Panc1 (cell line): ENCODE data around the gene ABCC1. TPM values are rescaled to one million over a fixed set of nuclear protein-coding genes. Genes with fewer than 3 reads are reported as not detected.

Source experiments
- ATAC-seq: fragments of 200-7000 bp; cut with Tn5 transposase; 2 replicates; pipeline ENCODE4 v1.9.1; 2020; ENCODE audit warnings: mild to moderate bottlenecking, moderate library complexity
- BruUV-seq: library from RNA; stranded (reverse); fragments of 400-500 nt; replicated peaks from 2 replicates; lab custom pipeline; 2021; lab: Mats Ljungman, UMichigan
- CTCF ChIA-PET: fragments of 300-600 bp; sonication (Branson Sonifier 250); formaldehyde crosslinking; loops from one replicate; lab custom pipeline; 2022; ENCODE audit warnings: antibody characterized with exemption; lab: Charles Lee
- POLR2A ChIA-PET: fragments of 300-600 bp; sonication (Branson Sonifier 250); formaldehyde crosslinking; loops from one replicate; lab custom pipeline; 2022; ENCODE audit warnings: antibody characterized with exemption; lab: Charles Lee
- DNase-seq: peaks from one replicate; pipeline ENCODE4 v3.0.0-alpha.2; 2010; ENCODE audit warnings: low read depth, low spot score
- H3K27ac ChIP-seq: 2 replicates; pipeline ENCODE4 v1.5.1; 2011; ENCODE audit warnings: mild to moderate bottlenecking, low read length, inconsistent platforms
- H3K27me3 ChIP-seq: fragments of 200-500 bp; sonication (Bioruptor generic); 2 replicates; pipeline ENCODE4 v1.6.0; 2014; ENCODE audit warnings: low read length, inconsistent platforms; ENCODE audit not compliant: control insufficient read depth, insufficient read depth
- H3K36me3 ChIP-seq: fragments of 200-500 bp; sonication (Bioruptor generic); 2 replicates; pipeline ENCODE4 v1.5.1; 2014; ENCODE audit warnings: inconsistent platforms, mild to moderate bottlenecking, low read length, moderate library complexity; ENCODE audit not compliant: control insufficient read depth, insufficient read depth
- H3K4me1 ChIP-seq: 2 replicates; pipeline ENCODE4 v1.5.1; 2011; ENCODE audit warnings: inconsistent platforms, mild to moderate bottlenecking, low read length, moderate library complexity; ENCODE audit not compliant: control insufficient read depth, insufficient read depth
- H3K4me3 ChIP-seq, 2 experiments: 2 replicates each; pipeline ENCODE4 v1.5.1; 2011 to 2012; ENCODE audit warnings: low read depth in 2 of 2, low read length in 2 of 2, mild to moderate bottlenecking in 2 of 2, inconsistent platforms in 1 of 2, moderate library complexity in 1 of 2
- H3K9me3 ChIP-seq: fragments of 200-500 bp; sonication (Bioruptor generic); 2 replicates; pipeline ENCODE4 v1.5.1; 2014; ENCODE audit warnings: low read depth, mild to moderate bottlenecking, inconsistent platforms, low read length, moderate library complexity; ENCODE audit not compliant: control insufficient read depth, insufficient read depth
- POLR2AphosphoS5 ChIP-seq: IDR thresholded peaks from 2 replicates; pipeline ENCODE4 v1.6.1; 2012; ENCODE audit warnings: mild to moderate bottlenecking, low read depth, low read length, moderate library complexity
- SIN3A ChIP-seq: IDR thresholded peaks from 2 replicates; pipeline ENCODE4 v1.6.1; 2012; ENCODE audit warnings: low read depth, mild to moderate bottlenecking, low read length, moderate library complexity, borderline replicate concordance; ENCODE audit not compliant: insufficient read depth
- TCF7L2 ChIP-seq: IDR thresholded peaks from 2 replicates; pipeline ENCODE4 v1.6.1; 2011; ENCODE audit warnings: mild to moderate bottlenecking, low read depth, low read length, inconsistent platforms
- in situ Hi-C: cut with HindIII; loops from 2 replicates; pipeline ENCODE4 v1.10.0; 2016; ENCODE audit warnings: low sequenced_read_pairs, low pct_unique_long_range_greater_than_20kb
- intact Hi-C: fragments of 100-400 bp; cut with micrococcal nuclease; formaldehyde crosslinking; loops from one replicate; pipeline ENCODE4 v1.10.0; 2022; ENCODE audit not compliant: unreplicated experiment
- total RNA-seq: library from RNA; stranded (reverse); gene quantifications from one replicate; pipeline ENCODE4 v1.2.1, GENCODE V29; 2021; ENCODE audit not compliant: unreplicated experiment
- TF ChIP-seq, protein P1 (sequence below): fragments of 450-650 bp; IDR thresholded peaks from 2 replicates; pipeline ENCODE4 v1.5.1; 2017; ENCODE audit warnings: mild to moderate bottlenecking
- TF ChIP-seq, protein P2 (sequence below), 2 experiments: IDR thresholded peaks; 2 replicates each; pipeline ENCODE4 v1.6.1; 2011 to 2012; ENCODE audit warnings: low read depth in 2 of 2, control low read depth in 1 of 2, low read length in 1 of 2, mild to moderate bottlenecking in 1 of 2, moderate library complexity in 1 of 2; ENCODE audit not compliant: insufficient read depth in 1 of 2

The ABCC1 gene
- total RNA-seq, 1 experiment from 2014 or later, result 296 TPM

DNA sequence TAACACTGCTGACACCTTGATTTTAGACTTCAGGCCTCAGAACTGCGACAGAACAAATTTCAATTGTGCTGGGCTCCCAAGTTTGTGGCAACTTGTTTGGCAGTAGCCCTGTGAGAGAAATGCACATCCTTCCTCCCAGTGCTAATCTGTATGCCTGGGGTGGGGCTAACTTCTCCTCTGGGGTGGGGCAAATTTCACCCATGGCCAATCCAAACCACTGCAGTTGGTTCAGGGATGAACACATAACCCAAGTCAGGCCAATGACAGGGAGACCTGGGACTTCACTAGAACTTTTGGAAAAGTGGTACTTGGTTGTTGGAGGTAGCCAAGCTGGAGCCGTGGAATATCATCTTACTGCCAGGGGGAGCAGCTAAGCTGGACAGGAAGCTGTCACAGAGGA is 217.5 kb downstream of the ABCC1 start:
- TF ChIP-seq, protein P1, sequence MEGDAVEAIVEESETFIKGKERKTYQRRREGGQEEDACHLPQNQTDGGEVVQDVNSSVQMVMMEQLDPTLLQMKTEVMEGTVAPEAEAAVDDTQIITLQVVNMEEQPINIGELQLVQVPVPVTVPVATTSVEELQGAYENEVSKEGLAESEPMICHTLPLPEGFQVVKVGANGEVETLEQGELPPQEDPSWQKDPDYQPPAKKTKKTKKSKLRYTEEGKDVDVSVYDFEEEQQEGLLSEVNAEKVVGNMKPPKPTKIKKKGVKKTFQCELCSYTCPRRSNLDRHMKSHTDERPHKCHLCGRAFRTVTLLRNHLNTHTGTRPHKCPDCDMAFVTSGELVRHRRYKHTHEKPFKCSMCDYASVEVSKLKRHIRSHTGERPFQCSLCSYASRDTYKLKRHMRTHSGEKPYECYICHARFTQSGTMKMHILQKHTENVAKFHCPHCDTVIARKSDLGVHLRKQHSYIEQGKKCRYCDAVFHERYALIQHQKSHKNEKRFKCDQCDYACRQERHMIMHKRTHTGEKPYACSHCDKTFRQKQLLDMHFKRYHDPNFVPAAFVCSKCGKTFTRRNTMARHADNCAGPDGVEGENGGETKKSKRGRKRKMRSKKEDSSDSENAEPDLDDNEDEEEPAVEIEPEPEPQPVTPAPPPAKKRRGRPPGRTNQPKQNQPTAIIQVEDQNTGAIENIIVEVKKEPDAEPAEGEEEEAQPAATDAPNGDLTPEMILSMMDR, result no peak
- no peak for TF ChIP-seq SIN3A
- no peak for ATAC-seq
- ChIA-PET POLR2A (no interaction called here), CTCF (interaction anchor here (0.6 kb wide), 1 partner anchor 214 kb away, joined by 5 read pairs; no protein-coding TSS in a partner anchor)
- no peaks in the 10 kb centered on the region for H3K27me3 ChIP-seq
- no TSS peak for BruUV-seq
- H3K4me1 ChIP-seq, result no peaks in the 10 kb centered on the region
- no peaks in the 10 kb centered on the region for H3K9me3 ChIP-seq
- intact Hi-C loops (no loop called here), in situ Hi-C loops (no loop called here)
- no peaks in the 10 kb centered on the region for H3K36me3 ChIP-seq
- H3K4me3 ChIP-seq, result no peak overlapping the region
- no peak for DNase-seq
- no peak overlapping the region for H3K27ac ChIP-seq

DNA sequence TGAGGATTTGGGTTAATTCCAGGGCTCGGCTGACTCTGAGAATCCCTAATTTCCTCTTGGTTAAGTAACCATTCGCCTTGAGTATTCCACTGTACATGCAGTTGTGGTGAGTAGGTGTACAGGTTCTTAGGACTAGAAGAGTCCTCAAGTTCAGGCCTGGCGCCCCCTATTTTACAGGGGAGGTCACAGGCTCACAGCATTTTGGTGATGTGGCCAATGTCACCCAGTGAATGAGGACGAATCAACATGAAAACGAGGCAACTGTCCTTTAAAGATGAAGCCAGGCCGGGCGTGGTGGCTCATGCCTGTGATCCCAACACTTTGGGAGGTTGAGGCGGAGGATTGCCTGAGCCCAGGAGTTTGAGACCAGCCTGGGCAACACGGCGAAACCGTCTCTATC is 218.5 kb downstream of the ABCC1 start:
- H3K36me3 ChIP-seq, result no peaks in the 10 kb centered on the region
- no peaks in the 10 kb centered on the region for H3K4me1 ChIP-seq
- no peak for ATAC-seq
- no peaks in the 10 kb centered on the region for H3K9me3 ChIP-seq
- POLR2A ChIA-PET, result no interaction called here
- no peak overlapping the region for H3K4me3 ChIP-seq
- TF ChIP-seq, protein P1, result no peak
- TF ChIP-seq, protein P2, sequence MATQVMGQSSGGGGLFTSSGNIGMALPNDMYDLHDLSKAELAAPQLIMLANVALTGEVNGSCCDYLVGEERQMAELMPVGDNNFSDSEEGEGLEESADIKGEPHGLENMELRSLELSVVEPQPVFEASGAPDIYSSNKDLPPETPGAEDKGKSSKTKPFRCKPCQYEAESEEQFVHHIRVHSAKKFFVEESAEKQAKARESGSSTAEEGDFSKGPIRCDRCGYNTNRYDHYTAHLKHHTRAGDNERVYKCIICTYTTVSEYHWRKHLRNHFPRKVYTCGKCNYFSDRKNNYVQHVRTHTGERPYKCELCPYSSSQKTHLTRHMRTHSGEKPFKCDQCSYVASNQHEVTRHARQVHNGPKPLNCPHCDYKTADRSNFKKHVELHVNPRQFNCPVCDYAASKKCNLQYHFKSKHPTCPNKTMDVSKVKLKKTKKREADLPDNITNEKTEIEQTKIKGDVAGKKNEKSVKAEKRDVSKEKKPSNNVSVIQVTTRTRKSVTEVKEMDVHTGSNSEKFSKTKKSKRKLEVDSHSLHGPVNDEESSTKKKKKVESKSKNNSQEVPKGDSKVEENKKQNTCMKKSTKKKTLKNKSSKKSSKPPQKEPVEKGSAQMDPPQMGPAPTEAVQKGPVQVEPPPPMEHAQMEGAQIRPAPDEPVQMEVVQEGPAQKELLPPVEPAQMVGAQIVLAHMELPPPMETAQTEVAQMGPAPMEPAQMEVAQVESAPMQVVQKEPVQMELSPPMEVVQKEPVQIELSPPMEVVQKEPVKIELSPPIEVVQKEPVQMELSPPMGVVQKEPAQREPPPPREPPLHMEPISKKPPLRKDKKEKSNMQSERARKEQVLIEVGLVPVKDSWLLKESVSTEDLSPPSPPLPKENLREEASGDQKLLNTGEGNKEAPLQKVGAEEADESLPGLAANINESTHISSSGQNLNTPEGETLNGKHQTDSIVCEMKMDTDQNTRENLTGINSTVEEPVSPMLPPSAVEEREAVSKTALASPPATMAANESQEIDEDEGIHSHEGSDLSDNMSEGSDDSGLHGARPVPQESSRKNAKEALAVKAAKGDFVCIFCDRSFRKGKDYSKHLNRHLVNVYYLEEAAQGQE (IDR thresholded peaks at IDR 0.05; ENCODE audit: insufficient read depth in 1 of 2, low read depth in 2 of 2, low read length in 1 of 2), result no peak
- TF ChIP-seq SIN3A (no peak), POLR2AphosphoS5 (no peak), TCF7L2 (no peak)
- no TSS peak for BruUV-seq
- H3K27ac ChIP-seq, result no peak overlapping the region
- no peaks in the 10 kb centered on the region for H3K27me3 ChIP-seq
- in situ Hi-C loops (no loop called here), intact Hi-C loops (no loop called here)
- CTCF ChIA-PET, result no interaction called here
- DNase-seq, result no peak
